Measurements from ENCODE around the gene CDH4. TPM values are rescaled to one million over a fixed set of nuclear protein-coding genes. Genes with fewer than 3 reads are reported as not detected.

CDH4 gene
- total RNA-seq, 4 donors from 2014 or later = not detected

GRCh38 chr20:61887596-61888093 lies 635.6 kb downstream of the CDH4 start:
- DNase-seq = no peak
- H3K27me3 ChIP-seq = peaks cover 11% of the 10 kb centered on the region
- 47 to 62% methylated on average over 5 to 13 of the region's 13 CpGs for WGBS, 2 donors (ENCODE audit: low coverage in 1 of 2)
- H3K27ac ChIP-seq = no peak overlapping the region
- TF ChIP-seq POLR2AphosphoS5 (IDR thresholded peaks at IDR 0.05) (no peak), CTCF (IDR thresholded peaks at IDR 0.05) (no peak), EP300 (IDR thresholded peaks at IDR 0.05; ENCODE audit: low read depth) (no peak), POLR2A (IDR thresholded peaks at IDR 0.05) (no peak)
- H3K4me1 ChIP-seq = no peaks in the 10 kb centered on the region
- no peaks in the 10 kb centered on the region for H3K36me3 ChIP-seq
- H3K4me3 ChIP-seq = no peak overlapping the region
- in situ Hi-C loops (cut with MboI; ENCODE audit: low pct_ligation_motif_present in 1 of 4, low pct_unique_long_range_greater_than_20kb in 1 of 4, low sequenced_read_pairs in 3 of 4) (no loop called here), intact Hi-C loops (cut with DNase I; ENCODE audit: low total_unique reads) (no loop called here)
- H3K9me3 ChIP-seq = no peaks in the 10 kb centered on the region

- Histone ChIP-seq H3K4me3 (no peak overlapping the region), H3K4me1 (no peaks in the 10 kb centered on the region), H3K9me3 (no peaks in the 10 kb centered on the region), H3K27me3 (peaks cover 11% of the 10 kb centered on the region), H3K36me3 (no peaks in the 10 kb centered on the region), H3K27ac (no peak overlapping the region)
- intact Hi-C loops (cut with DNase I; ENCODE audit: low total_unique reads) = no loop called here
- TF ChIP-seq POLR2AphosphoS5 (IDR thresholded peaks at IDR 0.05) (no peak), CTCF (IDR thresholded peaks at IDR 0.05) (no peak), EP300 (IDR thresholded peaks at IDR 0.05; ENCODE audit: low read depth) (no peak), POLR2A (IDR thresholded peaks at IDR 0.05) (no peak)
- WGBS, 2 donors (ENCODE audit: low coverage in 1 of 2) = 90% methylated on average over 19 of the region's 19 CpGs; no CpG with 5 or more reads in 1 of the 2 donors
- DNase-seq = no peak
- in situ Hi-C loops (cut with MboI; ENCODE audit: low pct_ligation_motif_present in 1 of 4, low pct_unique_long_range_greater_than_20kb in 1 of 4, low sequenced_read_pairs in 3 of 4) = no loop called here
Observed at GRCh38 chr20:61888101-61888865, 636.2 kb downstream of the CDH4 start.

- H3K4me3 ChIP-seq = no peak overlapping the region
- no peaks in the 10 kb centered on the region for H3K9me3 ChIP-seq
- 83 to 87% methylated on average over 1 of the region's 1 CpG for WGBS, 2 donors (ENCODE audit: low coverage in 1 of 2)
- H3K36me3 ChIP-seq = no peaks in the 10 kb centered on the region
- in situ Hi-C loops (cut with MboI; ENCODE audit: low pct_ligation_motif_present in 1 of 4, low pct_unique_long_range_greater_than_20kb in 1 of 4, low sequenced_read_pairs in 3 of 4) = no loop called here
- peaks cover 4% of the 10 kb centered on the region for H3K27me3 ChIP-seq
- intact Hi-C loops (cut with DNase I; ENCODE audit: low total_unique reads) = no loop called here
- H3K27ac ChIP-seq = no peak overlapping the region
- DNase-seq = no peak
- no peaks in the 10 kb centered on the region for H3K4me1 ChIP-seq
- TF ChIP-seq POLR2A (IDR thresholded peaks at IDR 0.05) (no peak), EP300 (IDR thresholded peaks at IDR 0.05; ENCODE audit: low read depth) (no peak), POLR2AphosphoS5 (IDR thresholded peaks at IDR 0.05) (no peak), CTCF (IDR thresholded peaks at IDR 0.05) (no peak)
Observed at GRCh38 chr20:61889659-61890058, 637.6 kb downstream of the CDH4 start.

GRCh38 chr20:61890210-61890609 lies 638.1 kb downstream of the CDH4 start:
- Histone ChIP-seq H3K4me1 (no peaks in the 10 kb centered on the region), H3K36me3 (no peaks in the 10 kb centered on the region), H3K27me3 (peaks cover 4% of the 10 kb centered on the region), H3K27ac (no peak overlapping the region), H3K9me3 (no peaks in the 10 kb centered on the region), H3K4me3 (no peak overlapping the region)
- in situ Hi-C loops (cut with MboI; ENCODE audit: low pct_ligation_motif_present in 1 of 4, low pct_unique_long_range_greater_than_20kb in 1 of 4, low sequenced_read_pairs in 3 of 4) (no loop called here), intact Hi-C loops (cut with DNase I; ENCODE audit: low total_unique reads) (no loop called here)
- DNase-seq = no peak
- WGBS, 2 donors (ENCODE audit: low coverage in 1 of 2) = 0% methylated on average over 1 of the region's 1 CpG
- TF ChIP-seq POLR2AphosphoS5 (IDR thresholded peaks at IDR 0.05) (no peak), CTCF (IDR thresholded peaks at IDR 0.05) (no peak), POLR2A (IDR thresholded peaks at IDR 0.05) (no peak), EP300 (IDR thresholded peaks at IDR 0.05; ENCODE audit: low read depth) (no peak)
